Uterus (tissue), 4 donors: ENCODE data around the gene SAXO1. TPM values are rescaled to one million over a fixed set of nuclear protein-coding genes. Genes with fewer than 3 reads are reported as not detected.
"Not testable (repeated sequence)": the region's sequence is repeated elsewhere in the genome, so short reads cannot be mapped to it uniquely, and the experiment has no call there.

ENCODE experiments used
- DNase-seq, 2 donors: peaks; one replicate each; pipeline ENCODE4 v3.0.0-alpha.2; 2019 to 2020
- H3K27ac ChIP-seq, 2 donors: fragments of 200-600 bp; sonication (generic); 1 replicate in 1 of 2; 2 replicates in 1 of 2; pipeline ENCODE4 v1.5.1; 2016 to 2018
- H3K27me3 ChIP-seq, 2 donors: fragments of 200-600 bp; sonication (generic); one replicate each; pipeline ENCODE4 v1.5.1; 2018 to 2019; ENCODE audit warnings: control low read depth in 1 of 2
- H3K36me3 ChIP-seq, 2 donors: fragments of 200-600 bp; sonication (generic); one replicate each; pipeline ENCODE4 v1.5.1; 2019; ENCODE audit warnings: control low read depth in 1 of 2
- H3K4me1 ChIP-seq, 2 donors: fragments of 200-600 bp; sonication (generic); one replicate each; pipeline ENCODE4 v1.5.1; 2018 to 2019; ENCODE audit warnings: control low read depth in 1 of 2
- H3K4me3 ChIP-seq, 2 donors: fragments of 200-600 bp; sonication (generic); 1 replicate in 1 of 2; 2 replicates in 1 of 2; pipeline ENCODE4 v1.5.1; 2018 to 2019; ENCODE audit warnings: mild to moderate bottlenecking in 1 of 2
- H3K9me3 ChIP-seq, 2 donors: fragments of 200-600 bp; sonication (generic); one replicate each; pipeline ENCODE4 v1.5.1; 2019; ENCODE audit warnings: control low read depth in 1 of 2
- POLR2A ChIP-seq, 2 donors: fragments of 450-650 bp; IDR thresholded peaks; one replicate each; pipeline ENCODE4 v1.6.1; 2016; ENCODE audit warnings: antibody characterized with exemption in 2 of 2, mild to moderate bottlenecking in 1 of 2, moderate library complexity in 1 of 2
- intact Hi-C: fragments of 100-400 bp; cut with DNase I; formaldehyde crosslinking; loops from one replicate; pipeline ENCODE4 v1.15.1; 2023; ENCODE audit warnings: low total_unique reads
- total RNA-seq, 4 donors: library from RNA; depleted of rRNA in 3 of 4; stranded (reverse); fragments of >200 nt in 3 of 4; gene quantifications; one replicate each; pipeline versions ENCODE4 v1.1.0 to v1.2.4, GENCODE V29; 2014 to 2023
- TF ChIP-seq, protein P1 (sequence below), 4 experiments: fragments of 200-600 bp in 2 of 4; fragments of 450-650 bp in 2 of 4; sonication (generic) in 2 of 4; IDR thresholded peaks; one replicate each; pipeline ENCODE4 v1.5.1; 2016 to 2019; ENCODE audit warnings: antibody characterized with exemption in 4 of 4, mild to moderate bottlenecking in 2 of 4, moderate library complexity in 1 of 4
- donor health status: DM: yes; HTN: yes; CAD: no.

SAXO1 gene
- total RNA-seq, 4 donors from 2014 or later: 0.14 to 0.37 TPM; not detected in 2

DNA sequence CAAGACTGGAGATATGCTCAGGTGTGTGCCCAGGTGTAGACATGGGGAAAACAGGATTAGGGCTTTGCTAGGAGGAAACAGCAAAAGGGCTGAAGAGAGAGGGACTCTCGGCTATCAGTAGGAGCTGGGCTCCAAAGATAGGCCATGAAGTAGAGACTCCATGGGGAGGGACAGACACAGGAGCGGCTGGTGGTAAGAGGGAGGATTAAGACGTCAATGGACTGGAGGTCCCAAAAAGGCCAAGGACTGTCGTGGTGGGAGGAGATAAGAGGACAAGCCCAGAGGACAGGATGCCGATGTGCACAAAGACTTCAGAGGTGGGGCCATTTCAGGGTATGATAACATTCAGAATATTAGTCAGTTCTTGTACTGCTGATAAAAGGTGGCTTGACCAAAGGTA, 93.1 kb downstream of the SAXO1 start:
- no peaks in the 10 kb centered on the region for H3K27me3 ChIP-seq
- no peaks in the 10 kb centered on the region for H3K9me3 ChIP-seq
- H3K4me3 ChIP-seq: no peak overlapping the region
- TF ChIP-seq, protein P1, sequence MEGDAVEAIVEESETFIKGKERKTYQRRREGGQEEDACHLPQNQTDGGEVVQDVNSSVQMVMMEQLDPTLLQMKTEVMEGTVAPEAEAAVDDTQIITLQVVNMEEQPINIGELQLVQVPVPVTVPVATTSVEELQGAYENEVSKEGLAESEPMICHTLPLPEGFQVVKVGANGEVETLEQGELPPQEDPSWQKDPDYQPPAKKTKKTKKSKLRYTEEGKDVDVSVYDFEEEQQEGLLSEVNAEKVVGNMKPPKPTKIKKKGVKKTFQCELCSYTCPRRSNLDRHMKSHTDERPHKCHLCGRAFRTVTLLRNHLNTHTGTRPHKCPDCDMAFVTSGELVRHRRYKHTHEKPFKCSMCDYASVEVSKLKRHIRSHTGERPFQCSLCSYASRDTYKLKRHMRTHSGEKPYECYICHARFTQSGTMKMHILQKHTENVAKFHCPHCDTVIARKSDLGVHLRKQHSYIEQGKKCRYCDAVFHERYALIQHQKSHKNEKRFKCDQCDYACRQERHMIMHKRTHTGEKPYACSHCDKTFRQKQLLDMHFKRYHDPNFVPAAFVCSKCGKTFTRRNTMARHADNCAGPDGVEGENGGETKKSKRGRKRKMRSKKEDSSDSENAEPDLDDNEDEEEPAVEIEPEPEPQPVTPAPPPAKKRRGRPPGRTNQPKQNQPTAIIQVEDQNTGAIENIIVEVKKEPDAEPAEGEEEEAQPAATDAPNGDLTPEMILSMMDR (IDR thresholded peaks at IDR 0.05): no peak
- no peak for TF ChIP-seq POLR2A (IDR thresholded peaks at IDR 0.05)
- no peaks in the 10 kb centered on the region for H3K36me3 ChIP-seq
- intact Hi-C loops: no loop called here
- no peaks in the 10 kb centered on the region for H3K4me1 ChIP-seq
- no peak overlapping the region for H3K27ac ChIP-seq
- DNase-seq: no peak

DNA sequence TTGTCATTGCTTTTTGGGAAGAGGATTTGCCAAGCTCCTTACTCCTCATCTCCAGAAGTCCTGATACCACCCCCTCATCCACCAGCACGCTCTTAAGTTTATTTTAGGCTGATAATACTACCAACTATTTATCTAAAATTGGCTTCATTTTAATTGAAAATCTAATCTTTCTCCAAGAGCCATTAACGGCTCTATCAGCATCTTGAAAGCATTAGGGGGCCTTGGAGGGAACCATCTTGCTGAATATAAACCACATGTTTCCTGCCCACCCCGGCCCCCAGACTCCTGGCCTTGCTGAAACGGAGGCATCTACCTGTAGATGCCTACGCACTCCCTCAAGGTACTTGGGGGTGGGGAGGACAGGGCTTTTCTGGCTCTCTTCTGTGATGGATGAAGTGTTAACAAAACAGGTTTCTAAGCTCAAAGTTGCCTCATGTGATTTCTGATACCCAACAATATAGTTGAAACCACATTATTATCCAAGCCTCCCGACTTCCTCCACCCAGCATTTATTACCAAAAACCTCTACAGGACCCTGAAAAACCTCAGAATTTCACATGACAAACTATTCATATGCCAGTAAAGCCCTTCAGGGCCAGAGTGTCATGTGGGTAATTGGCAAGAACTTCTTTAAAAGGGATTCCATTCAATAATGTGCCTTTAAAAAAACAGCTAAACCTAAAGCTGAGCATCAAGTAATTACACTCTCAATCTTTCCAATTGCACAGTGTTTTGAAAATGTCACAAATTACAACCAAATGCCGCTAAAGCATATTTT, 96.7 kb downstream of the SAXO1 start:
- DNase-seq: no peak
- Histone ChIP-seq H3K36me3 (no peaks in the 10 kb centered on the region), H3K27ac (no peak overlapping the region), H3K4me3 (no peak overlapping the region), H3K4me1 (no peaks in the 10 kb centered on the region), H3K9me3 (no peaks in the 10 kb centered on the region), H3K27me3 (no peaks in the 10 kb centered on the region)
- no peak for TF ChIP-seq POLR2A (IDR thresholded peaks at IDR 0.05)
- TF ChIP-seq, protein P1 (IDR thresholded peaks at IDR 0.05): no peak
- intact Hi-C loops: no loop called here

DNA sequence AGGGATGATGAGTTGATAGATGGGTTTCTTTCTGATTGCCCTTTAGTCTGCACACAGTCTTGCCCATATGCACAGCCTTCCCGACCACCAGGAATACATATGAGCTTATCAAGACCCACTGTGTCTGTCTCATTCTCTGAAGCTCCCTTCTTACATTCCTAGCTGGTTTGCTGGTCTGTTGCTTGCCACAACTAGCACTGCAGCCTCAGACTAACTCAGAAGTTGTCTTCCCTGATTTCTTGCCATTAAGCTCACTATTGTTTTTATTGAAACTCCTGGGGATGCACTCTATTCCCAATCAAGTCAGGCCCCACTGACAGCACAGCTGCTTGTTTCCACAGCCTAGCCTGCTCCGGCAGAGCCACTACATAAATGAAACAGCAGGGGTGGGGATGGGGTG, 97.5 kb downstream of the SAXO1 start:
- DNase-seq: no peak
- no peaks in the 10 kb centered on the region for H3K4me1 ChIP-seq
- intact Hi-C loops: no loop called here
- no peaks in the 10 kb centered on the region for H3K9me3 ChIP-seq
- TF ChIP-seq POLR2A (IDR thresholded peaks at IDR 0.05): no peak
- TF ChIP-seq, protein P1 (IDR thresholded peaks at IDR 0.05): no peak
- H3K27ac ChIP-seq: no peak overlapping the region
- H3K4me3 ChIP-seq: no peak overlapping the region
- H3K36me3 ChIP-seq: no peaks in the 10 kb centered on the region
- H3K27me3 ChIP-seq: no peaks in the 10 kb centered on the region

DNA sequence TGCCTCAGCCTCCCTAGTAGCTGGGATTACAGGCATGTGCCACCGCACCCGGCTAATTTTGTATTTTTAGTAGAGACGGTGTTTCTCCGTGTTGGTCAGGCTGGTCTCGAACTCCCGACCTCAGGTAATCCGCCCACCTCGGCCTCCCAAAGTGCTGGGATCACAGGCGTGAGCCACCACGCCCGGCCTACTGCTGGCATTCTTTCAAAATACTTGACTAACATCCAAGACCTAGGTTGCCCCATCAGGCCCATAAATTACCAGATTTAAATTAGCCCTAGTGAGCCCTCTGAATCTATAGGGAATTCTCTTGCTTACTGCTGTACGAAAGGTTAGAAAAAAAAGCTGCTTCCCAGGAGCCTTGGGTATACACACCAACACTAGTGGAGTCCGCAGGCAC, 102.4 kb downstream of the SAXO1 start:
- H3K4me3 ChIP-seq, DNase-seq, H3K36me3 ChIP-seq, H3K27ac ChIP-seq, H3K27me3 ChIP-seq, intact Hi-C loops, H3K4me1 ChIP-seq, H3K9me3 ChIP-seq: not testable (repeated sequence)

DNA sequence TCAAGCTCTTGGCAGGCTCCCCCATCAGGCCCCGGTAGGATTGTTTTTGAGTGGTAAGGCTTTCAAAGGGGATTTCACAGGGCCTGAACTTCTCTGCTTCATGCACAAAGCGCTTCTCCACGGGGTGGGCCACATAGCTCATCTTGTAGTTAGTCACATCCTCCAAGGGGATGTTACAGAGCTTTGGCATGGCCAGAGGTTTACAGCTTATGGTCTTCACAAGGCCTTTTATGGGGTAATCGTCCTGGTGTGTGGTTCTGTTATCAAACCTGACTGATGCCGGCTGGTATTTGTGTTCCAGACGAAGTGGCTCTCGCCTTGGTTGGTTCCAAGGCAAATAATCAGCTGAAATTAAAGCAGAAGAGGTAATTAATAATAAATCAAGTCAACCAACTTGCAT, 104.3 kb downstream of the SAXO1 start:
- Histone ChIP-seq H3K36me3 (no peaks in the 10 kb centered on the region), H3K4me1 (no peaks in the 10 kb centered on the region), H3K4me3 (no peak overlapping the region), H3K27me3 (no peaks in the 10 kb centered on the region), H3K9me3 (no peaks in the 10 kb centered on the region), H3K27ac (no peak overlapping the region)
- no peak for DNase-seq
- TF ChIP-seq, protein P1 (IDR thresholded peaks at IDR 0.05): no peak
- TF ChIP-seq POLR2A (IDR thresholded peaks at IDR 0.05): no peak
- intact Hi-C loops: no loop called here
